ENCODE data around the gene IGF1R.

Gene IGF1R

DNA sequence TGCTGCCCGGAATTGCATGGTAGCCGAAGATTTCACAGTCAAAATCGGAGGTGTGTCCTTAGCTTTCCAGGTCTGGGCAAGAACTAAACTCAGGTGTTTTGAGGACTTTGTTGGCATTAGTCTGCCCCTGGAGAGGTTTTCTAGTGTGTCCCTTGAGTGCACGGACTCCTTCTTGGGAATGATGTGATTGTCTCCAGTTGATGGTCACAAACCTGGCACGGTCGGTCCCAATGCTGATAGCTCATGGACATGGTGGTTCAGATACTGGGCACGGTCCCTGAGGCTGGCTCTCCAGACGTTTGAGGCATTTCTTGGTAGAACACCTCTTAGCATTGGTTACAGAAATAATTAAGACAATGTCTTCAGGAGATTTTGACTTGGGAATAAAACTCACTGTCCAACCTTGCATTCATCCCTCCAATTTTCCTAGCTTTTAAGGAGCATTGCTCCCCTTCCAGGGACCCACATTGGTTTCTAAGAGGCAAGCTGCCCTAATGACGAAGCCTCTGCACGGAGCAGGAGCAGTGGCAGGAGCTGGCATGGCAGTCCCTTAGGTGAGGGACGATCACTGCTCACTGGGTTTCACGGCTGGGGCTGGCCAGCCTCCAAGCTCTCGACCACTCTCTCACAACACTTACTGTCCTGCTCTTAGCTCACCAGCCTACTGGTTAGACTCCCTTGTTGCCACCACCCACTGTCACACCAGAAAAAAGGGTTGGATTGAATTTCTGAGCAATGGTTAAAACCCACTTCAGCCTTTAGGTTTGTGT is 291.2 kb downstream of the IGF1R start:
- no peak overlapping the region for H3K4me3 ChIP-seq (ENCODE audit: low read depth in 1 of 2, low read length in 2 of 2)
- H3K9ac ChIP-seq (ENCODE audit: low read depth in 1 of 2, low read length in 2 of 2) = no peak overlapping the region
- H3K9me3 ChIP-seq (ENCODE audit: control insufficient read depth in 1 of 2, low read length in 2 of 2) = no peaks in the 10 kb centered on the region
- peaks cover 18 to 45% of the 10 kb centered on the region in 2 donors for H3K36me3 ChIP-seq (ENCODE audit: control insufficient read depth in 1 of 2, insufficient read depth in 2 of 2, low read length in 2 of 2)
- H3K4me1 ChIP-seq (ENCODE audit: control insufficient read depth in 1 of 2, insufficient read depth in 2 of 2, low read length in 2 of 2) = peaks cover 6 to 19% of the 10 kb centered on the region in 2 donors
- no peaks in the 10 kb centered on the region for H3K27me3 ChIP-seq (ENCODE audit: control insufficient read depth in 1 of 2, insufficient read depth in 2 of 2, low read length in 2 of 2)
- no peak overlapping the region for H3K27ac ChIP-seq (ENCODE audit: low read depth, low read length)

DNA sequence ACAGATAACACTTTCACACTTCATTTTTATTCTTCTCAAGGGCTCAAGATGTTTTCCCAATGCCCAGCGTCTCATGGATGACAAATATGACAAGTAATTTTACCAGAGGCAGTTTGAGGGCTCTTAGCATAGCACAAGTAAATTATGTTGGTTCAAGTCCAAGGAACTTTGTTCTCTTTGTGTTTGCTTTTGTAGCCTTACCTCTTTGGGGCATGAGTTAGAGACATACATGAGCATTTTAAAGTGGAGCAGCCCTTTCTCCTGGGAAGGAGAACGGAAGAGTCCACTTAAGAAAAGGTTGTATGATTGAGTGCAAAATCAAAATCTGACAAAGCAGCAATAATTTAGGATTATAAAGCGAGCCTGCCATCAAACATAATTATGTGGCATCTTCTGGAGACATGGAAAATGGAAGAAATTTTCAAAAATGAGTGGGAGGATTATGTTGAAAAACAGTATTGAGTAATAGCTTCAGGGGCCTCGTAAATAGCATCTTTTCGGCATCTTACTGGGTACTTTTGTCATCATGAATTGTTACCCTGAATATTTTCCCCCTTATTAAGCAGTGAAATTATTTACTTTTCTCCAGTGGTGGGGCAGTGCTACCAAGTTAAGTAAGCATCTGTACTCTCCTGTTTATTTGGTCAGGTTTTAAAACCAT is 293.4 kb downstream of the IGF1R start:
- H3K9ac ChIP-seq (ENCODE audit: low read depth in 1 of 2, low read length in 2 of 2) = no peak overlapping the region

GRCh38 chr15:98942431-98942830 is 294.1 kb downstream of the IGF1R start:
- Histone ChIP-seq H3K4me3 (ENCODE audit: low read depth in 1 of 2, low read length in 2 of 2) (no peak overlapping the region), H3K36me3 (ENCODE audit: control insufficient read depth in 1 of 2, insufficient read depth in 2 of 2, low read length in 2 of 2) (peaks cover 18 to 41% of the 10 kb centered on the region in 2 donors), H3K9me3 (ENCODE audit: control insufficient read depth in 1 of 2, low read length in 2 of 2) (no peaks in the 10 kb centered on the region), H3K4me1 (ENCODE audit: control insufficient read depth in 1 of 2, insufficient read depth in 2 of 2, low read length in 2 of 2) (peaks cover 11 to 19% of the 10 kb centered on the region in 2 donors), H3K27ac (ENCODE audit: low read depth, low read length) (no peak overlapping the region), H3K27me3 (ENCODE audit: control insufficient read depth in 1 of 2, insufficient read depth in 2 of 2, low read length in 2 of 2) (no peaks in the 10 kb centered on the region), H3K9ac (ENCODE audit: low read depth in 1 of 2, low read length in 2 of 2) (no peak overlapping the region)

More for the DNA sequence above, 293.4 kb downstream of the IGF1R start:
- H3K4me1 ChIP-seq (ENCODE audit: control insufficient read depth in 1 of 2, insufficient read depth in 2 of 2, low read length in 2 of 2) = peaks cover 11 to 19% of the 10 kb centered on the region in 2 donors
- no peak overlapping the region for H3K4me3 ChIP-seq (ENCODE audit: low read depth in 1 of 2, low read length in 2 of 2)
- H3K9me3 ChIP-seq (ENCODE audit: control insufficient read depth in 1 of 2, low read length in 2 of 2) = no peaks in the 10 kb centered on the region
- H3K36me3 ChIP-seq (ENCODE audit: control insufficient read depth in 1 of 2, insufficient read depth in 2 of 2, low read length in 2 of 2) = peaks cover 18 to 41% of the 10 kb centered on the region in 2 donors
- H3K27ac ChIP-seq (ENCODE audit: low read depth, low read length) = no peak overlapping the region
- H3K27me3 ChIP-seq (ENCODE audit: control insufficient read depth in 1 of 2, insufficient read depth in 2 of 2, low read length in 2 of 2) = no peaks in the 10 kb centered on the region

GRCh38 chr15:98943051-98943508 is 294.7 kb downstream of the IGF1R start:
- Histone ChIP-seq H3K9ac (ENCODE audit: low read depth in 1 of 2, low read length in 2 of 2) (no peak overlapping the region), H3K4me3 (ENCODE audit: low read depth in 1 of 2, low read length in 2 of 2) (no peak overlapping the region), H3K9me3 (ENCODE audit: control insufficient read depth in 1 of 2, low read length in 2 of 2) (no peaks in the 10 kb centered on the region), H3K36me3 (ENCODE audit: control insufficient read depth in 1 of 2, insufficient read depth in 2 of 2, low read length in 2 of 2) (peaks cover 18 to 36% of the 10 kb centered on the region in 2 donors), H3K27me3 (ENCODE audit: control insufficient read depth in 1 of 2, insufficient read depth in 2 of 2, low read length in 2 of 2) (no peaks in the 10 kb centered on the region), H3K4me1 (ENCODE audit: control insufficient read depth in 1 of 2, insufficient read depth in 2 of 2, low read length in 2 of 2) (peaks cover 11 to 19% of the 10 kb centered on the region in 2 donors), H3K27ac (ENCODE audit: low read depth, low read length) (no peak overlapping the region)

GRCh38 chr15:98943601-98944151 is 295.3 kb downstream of the IGF1R start:
- Histone ChIP-seq H3K4me3 (ENCODE audit: low read depth in 1 of 2, low read length in 2 of 2) (no peak overlapping the region), H3K27me3 (ENCODE audit: control insufficient read depth in 1 of 2, insufficient read depth in 2 of 2, low read length in 2 of 2) (no peaks in the 10 kb centered on the region), H3K4me1 (ENCODE audit: control insufficient read depth in 1 of 2, insufficient read depth in 2 of 2, low read length in 2 of 2) (peaks cover 11 to 19% of the 10 kb centered on the region in 2 donors), H3K9me3 (ENCODE audit: control insufficient read depth in 1 of 2, low read length in 2 of 2) (no peaks in the 10 kb centered on the region), H3K9ac (ENCODE audit: low read depth in 1 of 2, low read length in 2 of 2) (no peak overlapping the region), H3K27ac (ENCODE audit: low read depth, low read length) (no peak overlapping the region), H3K36me3 (ENCODE audit: control insufficient read depth in 1 of 2, insufficient read depth in 2 of 2, low read length in 2 of 2) (peaks cover 19 to 41% of the 10 kb centered on the region in 2 donors)

GRCh38 chr15:98946301-98947255 is 298.2 kb downstream of the IGF1R start:
- Histone ChIP-seq H3K9ac (ENCODE audit: low read depth in 1 of 2, low read length in 2 of 2) (no peak overlapping the region), H3K36me3 (ENCODE audit: control insufficient read depth in 1 of 2, insufficient read depth in 2 of 2, low read length in 2 of 2) (peaks cover 9 to 46% of the 10 kb centered on the region in 2 donors), H3K27me3 (ENCODE audit: control insufficient read depth in 1 of 2, insufficient read depth in 2 of 2, low read length in 2 of 2) (no peaks in the 10 kb centered on the region), H3K4me1 (ENCODE audit: control insufficient read depth in 1 of 2, insufficient read depth in 2 of 2, low read length in 2 of 2) (peaks cover 11 to 13% of the 10 kb centered on the region in 2 donors), H3K4me3 (ENCODE audit: low read depth in 1 of 2, low read length in 2 of 2) (no peak overlapping the region), H3K9me3 (ENCODE audit: control insufficient read depth in 1 of 2, low read length in 2 of 2) (no peaks in the 10 kb centered on the region), H3K27ac (ENCODE audit: low read depth, low read length) (no peak overlapping the region)

DNA sequence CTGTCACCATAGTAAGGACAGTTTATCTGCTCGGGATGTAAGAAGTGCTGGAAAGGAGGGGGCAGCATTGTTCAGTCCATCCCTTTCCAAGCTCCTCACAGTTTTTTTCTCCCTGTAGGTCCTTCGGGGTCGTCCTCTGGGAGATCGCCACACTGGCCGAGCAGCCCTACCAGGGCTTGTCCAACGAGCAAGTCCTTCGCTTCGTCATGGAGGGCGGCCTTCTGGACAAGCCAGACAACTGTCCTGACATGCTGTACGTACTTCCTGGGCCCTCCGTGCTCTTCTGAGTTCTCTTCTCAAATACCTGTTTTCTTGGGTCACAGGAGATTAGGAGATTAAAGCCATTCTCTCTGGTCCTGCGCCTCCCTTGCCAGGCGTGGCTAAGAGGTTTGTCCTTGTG is 300.1 kb downstream of the IGF1R start:
- peaks cover 6 to 11% of the 10 kb centered on the region in 2 donors for H3K4me1 ChIP-seq (ENCODE audit: control insufficient read depth in 1 of 2, insufficient read depth in 2 of 2, low read length in 2 of 2)
- no peak overlapping the region for H3K27ac ChIP-seq (ENCODE audit: low read depth, low read length)
- H3K27me3 ChIP-seq (ENCODE audit: control insufficient read depth in 1 of 2, insufficient read depth in 2 of 2, low read length in 2 of 2) = no peaks in the 10 kb centered on the region
- no peaks in the 10 kb centered on the region for H3K9me3 ChIP-seq (ENCODE audit: control insufficient read depth in 1 of 2, low read length in 2 of 2)
- peaks cover 9 to 43% of the 10 kb centered on the region in 2 donors for H3K36me3 ChIP-seq (ENCODE audit: control insufficient read depth in 1 of 2, insufficient read depth in 2 of 2, low read length in 2 of 2)
- no peak overlapping the region for H3K4me3 ChIP-seq (ENCODE audit: low read depth in 1 of 2, low read length in 2 of 2)
- H3K9ac ChIP-seq (ENCODE audit: low read depth in 1 of 2, low read length in 2 of 2) = no peak overlapping the region

DNA sequence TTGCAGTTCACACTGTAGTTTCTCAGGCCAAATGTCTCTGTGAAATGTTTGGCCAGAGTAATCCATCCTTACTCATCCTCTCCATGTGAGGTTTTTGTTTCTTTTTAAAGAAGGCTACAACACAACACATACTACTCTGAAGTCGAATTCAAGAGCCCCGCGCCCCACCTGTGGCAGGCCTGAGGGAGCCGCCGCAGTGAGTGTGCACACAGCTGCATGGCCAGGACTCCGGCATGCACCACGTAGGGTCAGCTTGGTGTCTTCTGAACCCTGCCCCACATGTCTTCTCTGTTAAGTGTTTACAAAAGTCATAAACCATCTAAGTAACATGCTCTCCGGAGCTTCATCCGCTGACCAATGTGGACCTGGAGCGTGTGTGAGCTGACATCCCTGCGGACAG is 300.6 kb downstream of the IGF1R start:
- H3K9ac ChIP-seq (ENCODE audit: low read depth in 1 of 2, low read length in 2 of 2) = no peak overlapping the region
- no peak overlapping the region for H3K27ac ChIP-seq (ENCODE audit: low read depth, low read length)
- no peaks in the 10 kb centered on the region for H3K9me3 ChIP-seq (ENCODE audit: control insufficient read depth in 1 of 2, low read length in 2 of 2)
- H3K4me1 ChIP-seq (ENCODE audit: control insufficient read depth in 1 of 2, insufficient read depth in 2 of 2, low read length in 2 of 2) = peaks cover 2 to 9% of the 10 kb centered on the region in 2 donors
- peaks cover 9 to 43% of the 10 kb centered on the region in 2 donors for H3K36me3 ChIP-seq (ENCODE audit: control insufficient read depth in 1 of 2, insufficient read depth in 2 of 2, low read length in 2 of 2)
- no peak overlapping the region for H3K4me3 ChIP-seq (ENCODE audit: low read depth in 1 of 2, low read length in 2 of 2)
- H3K27me3 ChIP-seq (ENCODE audit: control insufficient read depth in 1 of 2, insufficient read depth in 2 of 2, low read length in 2 of 2) = no peaks in the 10 kb centered on the region

- Histone ChIP-seq H3K4me3 (ENCODE audit: low read depth in 1 of 2, low read length in 2 of 2) (no peak overlapping the region), H3K27me3 (ENCODE audit: control insufficient read depth in 1 of 2, insufficient read depth in 2 of 2, low read length in 2 of 2) (no peaks in the 10 kb centered on the region), H3K9me3 (ENCODE audit: control insufficient read depth in 1 of 2, low read length in 2 of 2) (no peaks in the 10 kb centered on the region), H3K9ac (ENCODE audit: low read depth in 1 of 2, low read length in 2 of 2) (no peak overlapping the region), H3K36me3 (ENCODE audit: control insufficient read depth in 1 of 2, insufficient read depth in 2 of 2, low read length in 2 of 2) (peaks cover 5 to 43% of the 10 kb centered on the region in 2 donors), H3K27ac (ENCODE audit: low read depth, low read length) (no peak overlapping the region), H3K4me1 (ENCODE audit: control insufficient read depth in 1 of 2, insufficient read depth in 2 of 2, low read length in 2 of 2) (peaks cover 0 to 9% of the 10 kb centered on the region in 2 donors)
Observed at GRCh38 chr15:98949624-98950023, 301.3 kb downstream of the IGF1R start.
